ENCODE data around the gene TECPR2.
A peak's percentile ranks its signal among the peaks of the same experiment; 100 is the strongest.
"Not testable (repeated sequence)": the region's sequence is repeated elsewhere in the genome, so short reads cannot be mapped to it uniquely, and the experiment has no call there.

The TECPR2 gene

DNA sequence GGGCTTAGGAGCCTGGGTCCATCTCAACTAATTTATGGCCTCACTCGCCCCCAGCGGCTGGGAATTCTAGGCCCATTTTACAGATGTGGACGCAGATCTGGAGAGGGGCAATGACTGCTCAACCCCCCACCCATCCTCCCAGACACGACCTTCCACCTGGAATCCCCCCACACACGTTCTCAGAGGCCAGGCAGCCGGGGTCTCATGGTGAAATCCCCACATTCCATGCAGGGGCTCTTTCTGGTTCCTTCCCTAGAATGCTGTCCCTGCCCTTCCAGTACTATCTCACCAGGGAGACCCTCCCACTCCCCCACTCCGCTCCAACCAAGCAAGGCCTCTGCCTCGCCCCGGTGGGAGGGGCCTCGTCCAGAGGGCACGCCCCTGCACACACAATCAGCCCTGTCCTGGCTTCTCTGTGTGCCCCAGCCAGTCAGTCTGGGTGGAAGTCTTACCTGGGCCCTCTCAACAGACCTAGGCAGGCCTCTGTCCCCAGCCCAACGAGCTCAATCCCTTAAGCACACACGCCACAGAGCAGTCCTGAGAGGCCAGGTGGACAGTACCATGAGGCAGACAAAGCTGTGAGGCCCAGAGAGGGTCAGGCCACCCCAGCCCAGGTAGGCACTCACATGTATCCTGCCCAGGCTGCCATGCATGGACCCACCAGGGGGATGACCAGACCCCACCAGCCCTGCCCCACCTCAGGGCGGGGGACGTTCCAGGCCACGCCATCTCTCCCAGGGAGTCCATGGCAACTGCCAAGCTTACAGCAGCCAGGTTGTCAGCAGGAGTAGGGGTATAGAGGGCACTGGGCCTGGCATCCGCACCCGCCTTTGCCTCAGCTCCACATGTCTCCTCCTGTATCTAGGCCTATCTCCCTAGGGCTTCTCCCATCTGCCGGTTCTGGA lies 148.1 kb downstream of the TECPR2 start:
- peak; percentile 52 for DNase-seq (ENCODE audit: low spot score)

DNA sequence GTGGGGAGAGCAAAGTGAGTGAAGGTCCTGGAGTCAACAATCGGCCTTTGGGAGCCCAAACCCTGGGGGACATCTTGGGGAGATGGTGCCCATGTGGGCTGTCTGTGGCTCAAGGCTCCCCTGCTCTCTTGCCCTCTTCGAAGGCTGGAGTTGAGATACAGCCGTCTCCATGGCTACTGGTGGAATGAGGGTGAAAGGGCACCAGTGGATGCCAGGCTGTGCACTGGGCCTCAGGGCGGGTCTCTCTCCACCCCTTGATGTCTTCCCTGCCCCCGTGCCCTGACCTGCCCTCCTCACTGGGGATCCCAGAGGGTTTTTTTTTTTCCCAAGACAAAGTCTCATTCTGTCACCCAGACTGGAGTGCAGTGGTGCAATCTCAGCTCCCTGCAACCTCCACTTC lies 148.8 kb downstream of the TECPR2 start:
- no peak for DNase-seq (ENCODE audit: low spot score)

DNA sequence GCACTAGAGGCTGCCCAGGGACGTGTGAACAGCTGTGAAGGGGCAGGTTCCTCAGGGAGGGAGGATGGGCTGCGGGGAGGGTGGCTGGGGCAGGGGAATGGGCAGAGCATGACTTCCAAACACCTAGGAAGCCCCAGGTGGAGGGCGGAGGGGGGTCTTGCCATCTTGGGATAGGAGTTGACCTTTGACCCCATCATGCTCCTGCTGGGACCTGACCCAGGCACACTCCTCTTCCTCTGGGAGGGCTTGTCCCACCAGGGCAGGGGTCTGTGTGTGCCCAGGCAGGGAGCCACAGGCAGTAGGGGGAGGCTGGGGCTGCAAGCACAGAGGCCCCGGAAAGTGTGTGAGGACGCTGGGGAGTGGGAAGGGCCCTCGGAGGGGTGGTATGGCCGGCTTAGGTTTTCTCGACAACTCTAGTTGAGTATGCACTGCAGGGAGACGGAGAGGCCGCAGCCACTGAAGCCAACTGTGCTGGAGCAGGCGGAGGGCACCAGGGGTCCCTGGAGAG lies 150.1 kb downstream of the TECPR2 start:
- DNase-seq (ENCODE audit: low spot score): no peak

DNA sequence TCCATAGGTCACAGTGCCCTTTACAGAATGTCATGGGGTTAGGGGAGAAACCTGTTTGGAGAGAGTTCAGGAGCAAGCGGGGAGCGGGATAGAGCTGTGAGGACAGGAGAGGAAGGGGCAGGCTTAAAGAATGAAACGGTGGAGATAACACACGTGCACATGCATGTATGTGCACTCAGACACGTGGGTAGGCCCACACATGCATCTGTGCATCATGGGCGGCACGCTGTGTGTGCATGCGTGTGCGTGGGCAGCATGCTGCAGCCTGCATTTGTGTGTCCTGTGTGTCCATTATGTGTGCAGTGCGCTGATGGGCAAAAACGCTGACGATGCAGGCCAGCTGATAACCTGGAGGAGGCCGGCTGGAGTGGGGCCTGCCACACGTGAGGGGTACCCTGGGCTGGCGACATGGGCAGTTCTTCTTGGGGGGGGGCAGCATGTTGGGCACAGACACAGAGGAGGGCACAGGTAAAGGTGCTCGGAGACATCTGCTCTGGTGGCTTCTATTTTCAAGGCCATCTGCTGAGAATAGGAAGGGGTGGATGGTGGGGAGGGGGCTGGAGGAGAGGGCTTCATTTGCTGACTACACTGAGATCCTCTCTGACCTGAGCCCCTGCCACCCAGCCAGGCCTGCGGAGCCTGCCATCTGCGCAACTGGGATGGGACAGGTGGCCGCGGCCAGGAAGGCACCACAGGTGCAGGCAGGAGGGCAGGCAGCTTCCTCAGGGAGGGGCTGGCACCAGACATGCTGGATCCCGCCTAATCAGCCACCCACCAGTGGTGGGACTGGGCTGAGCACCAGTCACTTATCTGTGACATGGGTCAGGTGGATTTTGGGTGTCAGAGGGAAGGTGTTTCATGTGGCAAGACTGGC lies 151.4 kb downstream of the TECPR2 start:
- no peak for DNase-seq (ENCODE audit: low spot score)

DNA sequence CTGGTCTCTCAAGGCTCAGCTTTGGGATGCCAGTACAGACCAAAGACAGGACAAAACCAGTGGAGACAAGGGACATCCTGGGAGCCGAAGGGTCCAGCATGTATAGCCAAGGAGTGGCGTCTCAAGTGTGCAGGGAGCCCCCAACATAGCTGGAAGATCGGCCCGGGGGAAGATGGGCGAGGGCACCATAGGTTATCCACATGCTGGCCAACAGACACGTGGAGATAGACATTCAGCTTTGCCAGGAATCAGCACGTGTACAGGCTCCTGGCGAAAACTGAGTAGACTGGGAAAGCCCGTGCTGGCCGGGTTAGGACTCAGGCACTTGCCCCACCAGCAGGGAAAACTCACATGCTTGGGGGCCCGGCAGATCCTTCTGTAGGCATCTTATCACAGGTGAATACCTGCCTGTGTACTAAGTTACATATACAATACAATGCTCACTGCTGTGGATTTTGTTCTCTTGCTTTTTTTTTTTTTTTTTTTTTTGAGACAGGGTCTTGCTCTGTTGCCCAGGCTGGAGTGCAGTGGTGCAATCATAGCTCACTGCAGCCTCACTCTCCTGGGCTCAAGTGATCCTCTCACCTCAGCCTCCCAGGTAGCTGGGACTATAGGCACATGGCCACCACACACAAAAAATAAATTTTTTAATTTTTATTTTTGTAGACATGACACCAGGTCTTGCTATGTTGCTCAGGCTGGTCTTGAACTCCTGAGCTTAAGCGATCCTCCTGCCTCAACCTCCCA lies 152.4 kb downstream of the TECPR2 start:
- DNase-seq (ENCODE audit: low spot score): no peak

DNA sequence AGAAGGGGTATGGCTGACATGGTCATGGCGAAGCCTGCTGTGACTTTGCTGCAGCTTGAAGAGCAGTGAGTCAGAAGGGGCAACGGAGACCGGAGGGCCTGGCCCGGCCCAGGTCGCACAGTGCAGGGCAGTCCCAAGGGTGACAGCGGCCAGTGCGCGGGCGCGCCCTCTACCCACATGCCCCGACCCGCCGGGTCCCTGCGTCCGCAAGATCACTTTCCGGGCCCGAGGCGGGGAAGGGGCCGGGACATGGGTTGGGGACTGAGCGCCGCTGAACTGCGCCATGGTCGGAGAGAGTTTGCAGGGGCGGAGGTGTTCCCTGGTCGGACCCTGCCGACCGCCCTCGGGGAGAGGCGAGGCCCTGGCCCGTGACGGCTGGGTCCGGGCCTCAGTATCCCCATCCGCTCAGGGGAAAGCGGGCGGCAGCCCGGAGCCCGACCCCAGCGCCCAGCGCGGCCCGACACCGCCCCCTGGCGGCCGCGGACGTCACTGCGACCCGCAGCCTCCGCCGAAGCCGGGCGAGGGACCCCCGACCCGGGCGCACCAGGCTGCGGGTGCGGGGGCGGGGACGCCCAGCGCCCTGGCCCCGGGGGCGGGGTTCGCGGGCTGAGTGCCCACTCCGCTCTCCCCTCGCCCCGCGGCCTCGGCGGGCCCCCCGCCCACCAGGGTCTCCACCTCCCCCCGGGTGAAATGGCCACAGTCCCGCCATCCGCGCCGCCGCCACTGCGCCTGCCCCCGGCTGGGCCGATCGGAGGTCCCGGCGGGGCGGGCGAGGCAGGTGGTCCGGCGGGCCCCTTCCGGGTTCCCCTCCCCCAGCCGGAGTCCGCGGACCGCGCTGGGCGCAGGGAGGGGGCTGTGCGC lies 154.0 kb downstream of the TECPR2 start:
- DNase-seq (ENCODE audit: low spot score): peak; percentile 55

DNA sequence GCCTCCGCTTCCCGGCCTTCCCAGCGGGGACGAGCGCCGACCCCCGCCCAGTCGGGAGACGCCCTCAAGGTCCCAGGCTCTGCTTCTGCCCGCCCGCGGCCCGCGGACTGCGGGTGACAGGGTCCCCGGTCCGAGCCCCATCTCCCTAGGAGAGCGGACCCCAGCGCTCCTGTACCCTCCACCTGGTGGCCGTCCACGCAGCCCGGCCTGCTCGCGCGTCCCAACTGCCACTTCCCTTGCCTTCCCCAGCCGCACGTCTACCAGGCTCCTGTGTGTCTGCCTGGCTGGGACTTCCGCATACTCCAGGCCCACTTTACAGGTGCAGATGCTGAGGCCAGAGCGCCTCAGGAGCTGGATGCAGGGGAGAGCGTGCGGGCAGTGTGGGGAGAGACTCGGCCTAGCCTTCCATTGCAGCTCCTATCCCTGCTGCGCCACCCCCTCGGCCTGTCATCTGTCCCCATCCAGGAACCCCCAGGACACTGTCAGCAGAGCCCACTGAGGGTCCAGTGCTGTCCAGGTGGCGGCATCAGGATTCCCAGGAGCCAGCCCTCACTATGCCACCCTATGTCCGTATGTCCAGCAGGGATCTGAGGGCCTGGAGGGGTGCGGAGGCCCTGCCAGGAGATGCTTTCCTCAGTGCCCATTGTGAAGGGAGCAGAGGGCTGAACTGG lies 154.8 kb downstream of the TECPR2 start:
- DNase-seq (ENCODE audit: low spot score): no peak

DNA sequence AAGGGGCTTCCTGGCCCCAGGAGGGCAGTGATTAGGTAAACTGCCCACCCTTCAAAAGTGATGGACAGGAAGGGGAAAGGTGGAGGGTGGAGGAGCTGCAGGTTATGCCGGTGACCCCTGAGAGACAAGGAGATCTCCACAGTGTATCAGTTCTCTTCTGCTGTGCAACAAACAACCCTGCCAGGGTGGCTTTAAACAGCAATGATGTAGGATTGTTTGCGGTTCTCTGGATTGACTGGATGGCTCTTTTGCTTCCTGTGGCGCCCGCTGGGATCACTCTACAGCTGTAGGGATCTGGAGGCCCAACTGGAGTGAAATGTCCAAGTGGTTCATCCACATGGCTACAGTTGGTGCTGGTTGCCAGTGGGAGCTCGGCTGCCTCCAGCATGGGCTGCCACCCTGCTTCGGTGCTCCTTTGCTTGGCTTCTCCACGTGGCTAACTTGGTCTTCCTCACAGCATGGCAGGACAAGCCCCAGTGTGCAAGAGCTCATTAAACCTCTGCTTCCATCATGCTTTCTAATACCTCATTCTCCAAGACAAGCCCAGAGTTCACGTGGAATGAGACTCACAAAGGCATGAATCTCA lies 155.4 kb downstream of the TECPR2 start:
- no peak for DNase-seq (ENCODE audit: low spot score)

- not testable (repeated sequence) for DNase-seq (ENCODE audit: low spot score)
Observed at GRCh38 chr14:102519709-102520108, 157.0 kb downstream of the TECPR2 start.

- no peak for DNase-seq (ENCODE audit: low spot score)
Observed at GRCh38 chr14:102523200-102523568, 160.4 kb downstream of the TECPR2 start.

- no peak for DNase-seq (ENCODE audit: low spot score)
Observed at GRCh38 chr14:102523569-102524450, 161.1 kb downstream of the TECPR2 start.

DNA sequence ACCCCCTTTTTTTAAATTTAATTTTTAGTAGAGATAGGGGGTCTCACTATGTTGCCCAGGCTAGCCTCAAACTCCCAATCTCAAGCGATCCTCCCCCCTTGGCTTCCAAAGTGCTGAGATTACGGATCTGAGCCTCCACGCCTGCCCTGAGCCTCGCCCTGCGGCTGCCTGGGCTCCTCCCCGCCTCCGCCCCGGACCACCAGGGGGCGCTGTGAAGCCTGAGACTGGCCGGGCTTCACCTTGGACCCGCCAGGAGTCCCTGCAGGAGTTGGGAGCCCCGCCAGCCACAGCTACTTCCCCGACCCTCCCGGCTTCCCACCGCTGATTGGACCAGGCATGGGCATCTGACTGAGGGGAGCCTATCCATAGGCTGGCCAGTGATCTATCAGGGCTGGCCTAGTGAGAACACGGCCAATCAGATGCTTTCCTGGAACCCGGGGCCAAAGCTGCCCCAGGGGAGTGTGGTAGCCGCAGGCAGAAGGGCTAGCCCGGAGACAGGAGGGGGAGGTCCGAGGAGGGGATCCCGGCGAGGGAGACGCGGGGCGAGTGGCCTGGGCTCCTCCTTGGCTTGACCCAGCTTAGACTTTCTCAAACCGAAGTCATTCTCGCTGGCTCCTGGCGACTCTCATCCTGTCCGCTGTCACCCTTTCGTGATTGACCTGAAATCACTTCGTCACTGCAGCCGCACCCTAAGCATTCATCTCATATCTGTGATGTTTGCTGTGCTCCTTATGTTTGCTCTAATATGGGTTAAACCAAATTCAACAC lies 161.9 kb downstream of the TECPR2 start:
- peak; percentile 99 for DNase-seq (ENCODE audit: low spot score)

GRCh38 chr14:102525219-102525928 lies 162.6 kb downstream of the TECPR2 start:
- peak; percentile 84 for DNase-seq (ENCODE audit: low spot score)

DNA sequence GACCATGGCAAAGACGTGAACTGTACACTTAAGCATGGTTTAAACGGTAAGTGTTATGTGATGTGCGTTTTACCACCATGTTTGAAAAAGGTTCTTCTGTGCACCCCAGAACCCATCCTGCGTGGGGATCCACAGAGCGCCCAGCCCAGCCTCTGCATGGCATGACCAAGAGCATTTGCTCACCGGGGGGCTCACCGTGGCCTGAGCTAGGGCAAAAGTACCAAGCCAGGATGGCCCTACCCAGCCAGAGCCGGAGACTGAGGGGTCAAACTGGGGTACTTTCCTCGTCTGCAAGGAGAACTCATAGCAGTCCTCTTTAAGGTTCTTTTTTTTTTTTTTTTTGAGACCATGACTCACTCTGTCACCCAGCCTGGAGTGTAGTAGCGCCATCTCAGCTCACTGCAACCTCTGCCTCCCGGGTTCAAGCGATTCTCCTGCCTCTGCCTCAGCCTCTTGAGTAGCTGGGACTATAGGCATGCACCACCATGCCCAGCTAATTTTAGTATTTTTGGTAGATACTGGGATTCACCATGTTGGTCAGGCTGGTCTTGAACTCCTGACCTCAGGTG lies 163.3 kb downstream of the TECPR2 start:
- DNase-seq (ENCODE audit: low spot score): no peak

DNA sequence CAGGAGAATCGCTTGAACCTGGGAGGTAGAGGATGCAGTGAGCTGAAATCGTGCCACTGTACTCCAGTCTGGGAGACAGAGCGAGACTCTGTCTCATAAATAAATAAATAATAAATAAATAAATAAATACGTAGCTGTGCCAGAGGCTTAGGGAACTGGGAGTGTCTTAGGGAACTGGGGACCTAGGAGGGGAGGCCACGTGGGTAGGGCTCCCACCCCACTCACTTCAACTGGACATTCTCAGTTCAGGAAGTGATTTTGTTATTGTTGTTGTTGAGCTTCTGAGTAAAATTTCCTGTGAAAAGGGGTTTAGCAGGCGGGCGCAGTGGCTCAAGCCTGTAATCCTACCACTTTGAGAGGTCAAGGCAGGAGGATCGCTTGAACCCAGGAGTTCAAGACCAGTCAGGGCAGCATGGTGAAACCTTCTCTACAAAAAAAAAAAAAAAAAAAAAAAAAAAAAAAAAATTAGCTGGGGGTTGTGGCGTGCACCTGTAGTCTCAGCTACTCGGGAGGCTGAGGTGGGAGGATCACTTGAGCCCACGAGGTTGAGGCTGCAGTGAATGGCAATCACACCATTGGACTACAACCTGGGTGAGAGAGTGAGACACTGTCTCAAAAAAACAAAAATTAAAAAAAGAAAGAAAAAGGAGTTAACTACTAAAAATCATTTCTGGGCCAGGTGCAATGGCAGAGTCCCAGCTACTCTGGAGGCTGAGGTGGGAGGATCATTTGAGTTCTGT lies 165.9 kb downstream of the TECPR2 start:
- no peak for DNase-seq (ENCODE audit: low spot score)

GRCh38 chr14:102530828-102531478 lies 168.2 kb downstream of the TECPR2 start:
- DNase-seq (ENCODE audit: low spot score): peak; percentile 62
